Measurements from ENCODE around the gene GIMAP6. TPM values are rescaled to one million over a fixed set of nuclear protein-coding genes. Genes with fewer than 3 reads are reported as not detected.
"Not testable (repeated sequence)": the region's sequence is repeated elsewhere in the genome, so short reads cannot be mapped to it uniquely, and the experiment has no call there.

The GIMAP6 gene
- polyA plus RNA-seq, 1 experiment: not detected

- ChIA-PET CTCF (no interaction called here), POLR2A (no interaction called here)
- Histone ChIP-seq H3K4me3 (ENCODE audit: low read depth, low read length) (no peak overlapping the region), H3K27ac (ENCODE audit: low read depth, low read length) (no peak overlapping the region), H3K9me3 (ENCODE audit: control insufficient read depth, insufficient read depth, low read length) (peaks cover 50% of the 10 kb centered on the region), H3K27me3 (ENCODE audit: control insufficient read depth, insufficient read depth, low read length) (no peaks in the 10 kb centered on the region)
- TF ChIP-seq, protein P1, sequence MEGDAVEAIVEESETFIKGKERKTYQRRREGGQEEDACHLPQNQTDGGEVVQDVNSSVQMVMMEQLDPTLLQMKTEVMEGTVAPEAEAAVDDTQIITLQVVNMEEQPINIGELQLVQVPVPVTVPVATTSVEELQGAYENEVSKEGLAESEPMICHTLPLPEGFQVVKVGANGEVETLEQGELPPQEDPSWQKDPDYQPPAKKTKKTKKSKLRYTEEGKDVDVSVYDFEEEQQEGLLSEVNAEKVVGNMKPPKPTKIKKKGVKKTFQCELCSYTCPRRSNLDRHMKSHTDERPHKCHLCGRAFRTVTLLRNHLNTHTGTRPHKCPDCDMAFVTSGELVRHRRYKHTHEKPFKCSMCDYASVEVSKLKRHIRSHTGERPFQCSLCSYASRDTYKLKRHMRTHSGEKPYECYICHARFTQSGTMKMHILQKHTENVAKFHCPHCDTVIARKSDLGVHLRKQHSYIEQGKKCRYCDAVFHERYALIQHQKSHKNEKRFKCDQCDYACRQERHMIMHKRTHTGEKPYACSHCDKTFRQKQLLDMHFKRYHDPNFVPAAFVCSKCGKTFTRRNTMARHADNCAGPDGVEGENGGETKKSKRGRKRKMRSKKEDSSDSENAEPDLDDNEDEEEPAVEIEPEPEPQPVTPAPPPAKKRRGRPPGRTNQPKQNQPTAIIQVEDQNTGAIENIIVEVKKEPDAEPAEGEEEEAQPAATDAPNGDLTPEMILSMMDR (IDR thresholded peaks at IDR 0.05; ENCODE audit: low read depth, low read length): no peak
- DNase-seq (ENCODE audit: low read depth, low spot score): no peak
Measured at GRCh38 chr7:150626696-150627095, 5.5 kb downstream of the GIMAP6 start.

- Histone ChIP-seq H3K27me3 (ENCODE audit: control insufficient read depth, insufficient read depth, low read length) (no peaks in the 10 kb centered on the region), H3K27ac (ENCODE audit: low read depth, low read length) (no peak overlapping the region), H3K4me3 (ENCODE audit: low read depth, low read length) (no peak overlapping the region), H3K9me3 (ENCODE audit: control insufficient read depth, insufficient read depth, low read length) (peaks cover 7% of the 10 kb centered on the region; the same call in 1 of the 2 replicates)
- no peak for DNase-seq (ENCODE audit: low read depth, low spot score)
- TF ChIP-seq, protein P1 (IDR thresholded peaks at IDR 0.05; ENCODE audit: low read depth, low read length): no peak
- ChIA-PET CTCF (no interaction called here), POLR2A (no interaction called here)
Measured at GRCh38 chr7:150621376-150621775, 10.8 kb downstream of the GIMAP6 start.

- TF ChIP-seq, protein P1 (IDR thresholded peaks at IDR 0.05; ENCODE audit: low read depth, low read length): no peak
- ChIA-PET POLR2A (no interaction called here), CTCF (no interaction called here)
- H3K4me3 ChIP-seq (ENCODE audit: low read depth, low read length): no peak overlapping the region
- H3K9me3 ChIP-seq (ENCODE audit: control insufficient read depth, insufficient read depth, low read length): peaks cover 2% of the 10 kb centered on the region; the same call in 1 of the 2 replicates
- DNase-seq (ENCODE audit: low read depth, low spot score): no peak
- H3K27me3 ChIP-seq (ENCODE audit: control insufficient read depth, insufficient read depth, low read length): no peaks in the 10 kb centered on the region
- no peak overlapping the region for H3K27ac ChIP-seq (ENCODE audit: low read depth, low read length)
Measured at GRCh38 chr7:150620617-150621371, 11.4 kb downstream of the GIMAP6 start.

DNA sequence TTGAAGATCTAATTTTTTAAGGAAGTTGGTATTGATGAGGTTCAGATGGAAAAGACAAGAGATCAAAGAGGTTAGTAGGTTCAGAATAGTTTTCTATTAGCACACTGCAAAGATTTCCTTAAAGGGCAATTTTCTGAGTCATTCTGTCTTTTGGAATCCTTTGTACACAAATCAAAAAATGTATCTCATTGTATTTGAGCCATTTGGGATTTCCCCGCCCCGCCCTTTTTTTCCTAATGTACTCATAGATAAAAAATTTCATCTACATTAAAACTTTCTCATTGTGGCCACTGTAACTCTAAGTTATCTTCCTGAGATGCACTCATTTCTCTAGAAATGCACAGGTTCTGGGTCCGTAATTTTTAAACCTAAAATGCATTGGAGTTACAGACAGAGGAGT lies 12.1 kb downstream of the GIMAP6 start:
- ChIA-PET POLR2A (no interaction called here), CTCF (no interaction called here)
- TF ChIP-seq, protein P1 (IDR thresholded peaks at IDR 0.05; ENCODE audit: low read depth, low read length): no peak
- Histone ChIP-seq H3K27me3 (ENCODE audit: control insufficient read depth, insufficient read depth, low read length) (no peaks in the 10 kb centered on the region), H3K4me3 (ENCODE audit: low read depth, low read length) (no peak overlapping the region), H3K27ac (ENCODE audit: low read depth, low read length) (no peak overlapping the region), H3K9me3 (ENCODE audit: control insufficient read depth, insufficient read depth, low read length) (peaks cover 2% of the 10 kb centered on the region; the same call in 1 of the 2 replicates)
- DNase-seq (ENCODE audit: low read depth, low spot score): no peak

GRCh38 chr7:150615221-150615755 lies 16.9 kb downstream of the GIMAP6 start:
- H3K4me3 ChIP-seq (ENCODE audit: low read depth, low read length); H3K27ac ChIP-seq (ENCODE audit: low read depth, low read length); POLR2A ChIA-PET; DNase-seq (ENCODE audit: low read depth, low spot score); H3K9me3 ChIP-seq (ENCODE audit: control insufficient read depth, insufficient read depth, low read length); H3K27me3 ChIP-seq (ENCODE audit: control insufficient read depth, insufficient read depth, low read length); CTCF ChIA-PET: not testable (repeated sequence)

DNA sequence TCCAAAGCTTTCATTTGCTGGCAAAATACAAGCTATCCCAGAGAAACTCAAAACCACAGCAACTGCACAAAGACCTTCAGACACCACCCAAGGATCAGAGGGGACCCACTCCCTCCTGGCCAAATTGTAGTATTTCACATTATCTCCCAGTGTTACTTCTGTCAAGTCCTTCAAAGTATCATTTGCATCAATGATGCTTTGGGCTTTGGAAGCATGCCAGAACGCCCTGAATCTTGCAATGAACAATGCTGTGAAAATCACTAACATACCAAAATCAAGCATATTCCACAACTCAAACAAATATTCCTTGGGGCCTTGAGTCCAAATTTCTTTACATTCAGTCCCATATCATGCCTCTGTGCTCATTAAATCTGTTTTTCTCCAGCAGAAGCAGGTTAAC lies 17.8 kb downstream of the GIMAP6 start:
- H3K27ac ChIP-seq (ENCODE audit: low read depth, low read length); DNase-seq (ENCODE audit: low read depth, low spot score); H3K4me3 ChIP-seq (ENCODE audit: low read depth, low read length); POLR2A ChIA-PET; H3K9me3 ChIP-seq (ENCODE audit: control insufficient read depth, insufficient read depth, low read length); H3K27me3 ChIP-seq (ENCODE audit: control insufficient read depth, insufficient read depth, low read length); CTCF ChIA-PET: not testable (repeated sequence)

All from AG04450 (cell line).